Breast epithelium (tissue), 4 donors: ENCODE results near the gene TNFAIP1. TPM values are rescaled to one million over a fixed set of nuclear protein-coding genes. Genes with fewer than 3 reads are reported as not detected.
A peak's percentile ranks its signal among the peaks of the same experiment; 100 is the strongest.

Experiments used
- DNase-seq, 2 donors: peaks; one replicate each; pipeline ENCODE4 v3.0.0-alpha.2; 2019; ENCODE audit warnings: low spot score in 2 of 2
- H3K27ac ChIP-seq, 2 donors: fragments of 200-600 bp; sonication (generic) in 1 of 2; one replicate each; pipeline ENCODE4 v1.5.1; 2016 to 2019; ENCODE audit warnings: mild to moderate bottlenecking in 1 of 2
- H3K27me3 ChIP-seq, 2 donors: fragments of 200-600 bp; sonication (generic) in 1 of 2; one replicate each; pipeline versions ENCODE4 v1.5.1 to v1.6.0; 2017 to 2019; ENCODE audit warnings: control low read depth in 1 of 2, mild to moderate bottlenecking in 1 of 2
- H3K36me3 ChIP-seq: fragments of 200-600 bp; one replicate; pipeline ENCODE4 v1.5.1; 2019
- H3K4me1 ChIP-seq, 2 donors: fragments of 200-600 bp; sonication (generic); one replicate each; pipeline ENCODE4 v1.5.1; 2016 to 2019; ENCODE audit warnings: control low read depth in 1 of 2
- H3K4me3 ChIP-seq, 3 donors: fragments of 200-600 bp; sonication (generic); 1 replicate in 2 of 3; 2 replicates in 1 of 3; pipeline ENCODE4 v1.5.1; 2016 to 2019; ENCODE audit warnings: mild to moderate bottlenecking in 3 of 3, moderate library complexity in 2 of 3
- H3K9me3 ChIP-seq, 2 donors: fragments of 200-600 bp; sonication (generic) in 1 of 2; one replicate each; pipeline ENCODE4 v1.5.1; 2016 to 2019; ENCODE audit warnings: control low read depth in 1 of 2
- POLR2A ChIP-seq: fragments of 450-650 bp; IDR thresholded peaks from one replicate; pipeline ENCODE4 v1.6.1; 2016; ENCODE audit warnings: antibody characterized with exemption, mild to moderate bottlenecking, moderate library complexity
- POLR2AphosphoS5 ChIP-seq, 3 donors: sonication (generic); formaldehyde crosslinking; IDR thresholded peaks; one replicate each; pipeline ENCODE4 v1.6.1; 2017; ENCODE audit warnings: antibody characterized with exemption in 3 of 3
- intact Hi-C: fragments of 100-400 bp; cut with DNase I; formaldehyde crosslinking; loops from one replicate; pipeline ENCODE4 v1.15.1; 2023; ENCODE audit warnings: low total_unique reads
- total RNA-seq, 3 donors: library from RNA; depleted of rRNA; stranded (reverse); fragments of >200 nt; gene quantifications; one replicate each; pipeline ENCODE4 v1.1.0, GENCODE V29; 2016
- TF ChIP-seq, protein P1 (sequence below), 3 donors: fragments of 450-650 bp; IDR thresholded peaks; one replicate each; pipeline ENCODE4 v1.5.1; 2016 to 2017; ENCODE audit warnings: antibody characterized with exemption in 3 of 3, mild to moderate bottlenecking in 3 of 3, moderate library complexity in 3 of 3

TNFAIP1 gene
- total RNA-seq, 3 donors from 2014 or later = 15.5 to 31.9 (median 28.5) TPM

DNA sequence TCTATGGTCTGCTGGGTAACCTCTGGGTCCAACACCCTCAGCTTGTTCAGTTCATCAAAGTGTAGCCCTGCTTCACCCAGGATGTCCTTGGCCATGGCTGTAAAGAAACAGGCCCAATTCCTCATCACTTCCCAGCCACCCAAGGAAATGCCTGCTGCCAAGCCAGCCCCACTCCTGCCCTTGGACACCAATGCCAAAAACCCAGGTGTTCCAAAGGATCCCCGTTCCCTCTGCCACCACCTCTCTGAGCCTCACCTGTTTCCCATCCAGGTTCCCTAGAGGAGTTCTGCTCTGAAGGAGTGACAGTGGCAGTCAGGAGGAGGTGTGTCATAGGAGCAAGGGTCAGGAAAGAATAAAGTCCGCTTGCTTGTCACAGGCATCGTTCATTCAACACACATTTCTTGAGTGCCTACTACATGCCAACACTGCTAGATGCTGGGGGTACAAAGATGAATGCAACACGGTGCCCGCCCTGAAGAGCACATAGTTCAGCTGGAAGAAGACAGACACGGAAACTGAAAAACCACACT lies 3.6 kb upstream of the TNFAIP1 start:
- Histone ChIP-seq H3K4me3 (no peak overlapping the region), H3K27me3 (no peaks in the 10 kb centered on the region), H3K27ac (no peak overlapping the region), H3K36me3 (peaks cover 5% of the 10 kb centered on the region), H3K9me3 (no peaks in the 10 kb centered on the region), H3K4me1 (peaks cover 3 to 11% of the 10 kb centered on the region in 2 donors)
- intact Hi-C loops = no loop called here
- TF ChIP-seq POLR2AphosphoS5 (IDR thresholded peaks at IDR 0.05) = no peak
- no peak for TF ChIP-seq POLR2A
- TF ChIP-seq, protein P1, sequence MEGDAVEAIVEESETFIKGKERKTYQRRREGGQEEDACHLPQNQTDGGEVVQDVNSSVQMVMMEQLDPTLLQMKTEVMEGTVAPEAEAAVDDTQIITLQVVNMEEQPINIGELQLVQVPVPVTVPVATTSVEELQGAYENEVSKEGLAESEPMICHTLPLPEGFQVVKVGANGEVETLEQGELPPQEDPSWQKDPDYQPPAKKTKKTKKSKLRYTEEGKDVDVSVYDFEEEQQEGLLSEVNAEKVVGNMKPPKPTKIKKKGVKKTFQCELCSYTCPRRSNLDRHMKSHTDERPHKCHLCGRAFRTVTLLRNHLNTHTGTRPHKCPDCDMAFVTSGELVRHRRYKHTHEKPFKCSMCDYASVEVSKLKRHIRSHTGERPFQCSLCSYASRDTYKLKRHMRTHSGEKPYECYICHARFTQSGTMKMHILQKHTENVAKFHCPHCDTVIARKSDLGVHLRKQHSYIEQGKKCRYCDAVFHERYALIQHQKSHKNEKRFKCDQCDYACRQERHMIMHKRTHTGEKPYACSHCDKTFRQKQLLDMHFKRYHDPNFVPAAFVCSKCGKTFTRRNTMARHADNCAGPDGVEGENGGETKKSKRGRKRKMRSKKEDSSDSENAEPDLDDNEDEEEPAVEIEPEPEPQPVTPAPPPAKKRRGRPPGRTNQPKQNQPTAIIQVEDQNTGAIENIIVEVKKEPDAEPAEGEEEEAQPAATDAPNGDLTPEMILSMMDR (IDR thresholded peaks at IDR 0.05) = no peak
- DNase-seq = no peak

DNA sequence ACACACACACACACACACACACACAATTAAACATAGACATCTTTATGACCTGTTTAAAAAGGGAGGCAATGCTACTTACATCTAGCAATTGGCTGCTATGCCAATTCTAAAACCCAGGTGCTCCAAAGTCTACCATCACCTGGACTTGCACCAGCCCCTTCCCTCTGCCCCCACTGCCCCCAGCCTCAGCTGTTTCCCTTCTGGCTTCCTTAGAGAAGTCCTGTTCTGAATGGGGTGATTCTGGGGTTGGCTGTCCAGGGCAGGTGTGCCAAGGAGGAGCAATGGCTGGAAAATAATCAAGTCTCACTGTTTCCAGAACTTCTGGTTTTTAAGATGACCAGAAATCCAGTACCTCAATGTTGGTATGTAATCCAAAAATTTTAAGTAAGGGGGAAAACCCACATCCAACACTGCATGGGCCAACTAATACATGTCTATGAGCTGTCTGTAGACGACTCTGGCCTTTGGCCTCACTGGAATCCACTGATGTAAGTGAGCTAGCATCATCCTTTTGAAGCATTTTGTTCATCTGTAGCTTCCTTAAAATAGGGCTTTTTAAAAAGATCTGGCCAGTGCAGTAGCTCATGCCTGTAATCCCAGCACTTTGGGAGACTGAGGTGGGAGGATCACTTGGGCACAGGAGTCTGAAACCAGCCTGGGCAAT lies 2.3 kb upstream of the TNFAIP1 start:
- peaks cover 3 to 16% of the 10 kb centered on the region in 2 donors for H3K4me1 ChIP-seq
- no peak overlapping the region for H3K27ac ChIP-seq
- TF ChIP-seq POLR2AphosphoS5 (IDR thresholded peaks at IDR 0.05) = no peak
- TF ChIP-seq, protein P1 (IDR thresholded peaks at IDR 0.05) = no peak
- TF ChIP-seq POLR2A = no peak
- H3K9me3 ChIP-seq = no peaks in the 10 kb centered on the region
- no peak overlapping the region for H3K4me3 ChIP-seq
- no peak for DNase-seq
- intact Hi-C loops = no loop called here
- H3K36me3 ChIP-seq = peaks cover 5% of the 10 kb centered on the region
- H3K27me3 ChIP-seq = no peaks in the 10 kb centered on the region

DNA sequence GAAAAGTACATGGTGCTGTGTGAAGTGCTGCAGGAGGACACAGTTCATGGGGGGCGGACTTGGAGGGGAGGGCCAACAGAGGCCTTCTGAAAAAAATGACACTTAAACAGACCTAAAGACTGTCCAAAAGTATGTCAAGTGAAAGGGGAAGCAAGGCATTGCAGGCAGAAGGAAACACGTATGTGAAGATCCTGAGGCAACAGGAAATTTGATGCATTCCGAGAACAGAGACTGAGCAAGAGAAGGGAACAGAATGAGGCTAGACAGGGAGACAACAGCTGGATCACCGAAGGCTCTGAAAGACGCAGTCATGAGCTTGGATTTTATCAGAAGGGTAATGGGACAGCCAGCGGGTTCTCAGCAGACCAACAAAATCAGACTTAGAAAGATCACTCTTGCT lies 1.4 kb upstream of the TNFAIP1 start:
- H3K9me3 ChIP-seq = no peaks in the 10 kb centered on the region
- TF ChIP-seq, protein P1 (IDR thresholded peaks at IDR 0.05) = no peak
- TF ChIP-seq POLR2A = no peak
- no peak for TF ChIP-seq POLR2AphosphoS5 (IDR thresholded peaks at IDR 0.05)
- no peak for DNase-seq
- peak overlapping the region in 2 of 3 donors; percentile 84 to 93 for H3K4me3 ChIP-seq
- peak overlapping the region in 1 of 2 donors; percentile 99 for H3K27ac ChIP-seq
- H3K36me3 ChIP-seq = peaks cover 4% of the 10 kb centered on the region
- intact Hi-C loops = no loop called here
- H3K4me1 ChIP-seq = peaks cover 3 to 17% of the 10 kb centered on the region in 2 donors
- no peaks in the 10 kb centered on the region for H3K27me3 ChIP-seq

DNA sequence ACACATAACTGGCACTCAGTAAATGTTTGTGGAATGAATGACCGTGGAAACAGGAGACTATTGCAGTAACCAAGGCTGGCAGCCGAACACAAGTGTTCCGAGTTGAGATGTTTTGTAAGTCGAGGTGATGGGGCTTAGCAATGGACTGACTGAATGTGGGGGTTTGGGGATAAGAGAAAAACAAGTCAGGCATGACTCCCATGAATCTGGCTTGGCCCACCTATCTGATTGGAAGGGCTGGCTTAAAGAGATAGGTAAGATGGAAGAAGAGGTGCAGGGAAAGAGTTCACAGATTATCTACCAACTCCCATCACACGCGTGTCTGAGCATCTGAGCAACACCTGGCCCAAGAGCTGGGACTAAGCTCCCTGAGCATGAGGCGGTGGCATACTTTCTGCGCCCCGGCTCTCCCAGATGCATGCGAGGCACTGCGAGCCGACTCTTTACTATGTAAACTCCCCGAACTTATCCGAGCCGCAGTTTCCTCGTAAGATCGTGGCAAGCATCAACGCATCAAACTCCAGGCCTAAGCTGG lies 828 bp upstream of the TNFAIP1 start:
- TF ChIP-seq POLR2AphosphoS5 (IDR thresholded peaks at IDR 0.05) (no peak), POLR2A (no peak)
- TF ChIP-seq, protein P1 (IDR thresholded peaks at IDR 0.05) = no peak
- no peak for DNase-seq
- Histone ChIP-seq H3K27me3 (no peaks in the 10 kb centered on the region), H3K9me3 (no peaks in the 10 kb centered on the region), H3K4me3 (peak overlapping the region; percentile 84 to 93 (median 90)), H3K27ac (peak overlapping the region; percentile 99), H3K36me3 (no peaks in the 10 kb centered on the region), H3K4me1 (peaks cover 3 to 17% of the 10 kb centered on the region in 2 donors)
- intact Hi-C loops = no loop called here
